CD4-positive, alpha-beta T cell (primary cell): ENCODE results near the gene ITGA2. TPM values are rescaled to one million over a fixed set of nuclear protein-coding genes. Genes with fewer than 3 reads are reported as not detected.
A peak's percentile ranks its signal among the peaks of the same experiment; 100 is the strongest.

Experiments
- ATAC-seq: fragments of 200-7000 bp; cut with Tn5 transposase; one replicate; pipeline ENCODE4 v1.10.0; 2022; ENCODE audit warnings: mild to moderate bottlenecking; ENCODE audit not compliant: poor library complexity
- CTCF ChIA-PET: fragments of 350-600 bp; sonication (Branson Sonifier 250); formaldehyde crosslinking; loops from one replicate; lab custom pipeline; 2021; ENCODE audit warnings: antibody characterized with exemption, inconsistent platforms; lab: Charles Lee
- POLR2A ChIA-PET: fragments of 350-600 bp; sonication (Branson Sonifier 250); formaldehyde crosslinking; loops from one replicate; lab custom pipeline; 2021; ENCODE audit warnings: antibody characterized with exemption, inconsistent platforms; lab: Charles Lee
- DNase-seq, 14 experiments: peaks; one replicate each; pipeline ENCODE4 v3.0.0-alpha.2; 2013 to 2020; ENCODE audit warnings: mixed read lengths in 2 of 14
- H3K27ac ChIP-seq, 2 donors: one replicate each; pipeline versions ENCODE4 v1.5.1 to v1.7.0; 2013; ENCODE audit warnings: low read length in 2 of 2, low read depth in 1 of 2, mild to moderate bottlenecking in 1 of 2
- H3K27me3 ChIP-seq, 2 experiments: 1 replicate in 1 of 2; 2 replicates in 1 of 2; pipeline versions ENCODE4 v1.6.1 to v1.7.0; 2013; ENCODE audit warnings: low read length in 2 of 2, control low read depth in 1 of 2, mild to moderate bottlenecking in 1 of 2, moderate library complexity in 1 of 2; ENCODE audit not compliant: insufficient read depth in 2 of 2, control insufficient read depth in 1 of 2
- H3K36me3 ChIP-seq: one replicate; pipeline ENCODE4 v1.6.1; 2013; ENCODE audit warnings: low read length, control low read depth; ENCODE audit not compliant: insufficient read depth
- H3K4me1 ChIP-seq: one replicate; pipeline ENCODE4 v1.6.1; 2013; ENCODE audit warnings: low read length, control low read depth; ENCODE audit not compliant: insufficient read depth
- H3K4me3 ChIP-seq: one replicate; pipeline ENCODE4 v1.5.1; 2013; ENCODE audit warnings: mild to moderate bottlenecking, low read length, moderate library complexity
- H3K9me3 ChIP-seq, 2 experiments: 1 replicate in 1 of 2; 2 replicates in 1 of 2; pipeline versions ENCODE4 v1.6.1 to v1.7.0; 2013; ENCODE audit warnings: low read length in 2 of 2, mild to moderate bottlenecking in 2 of 2, control low read depth in 1 of 2, moderate library complexity in 1 of 2; ENCODE audit not compliant: control insufficient read depth in 1 of 2, insufficient read depth in 1 of 2
- H3K27ac Mint-ChIP-seq: one replicate; pipeline ENCODE4 v1.8.0; 2020; ENCODE audit warnings: mixed read lengths
- H3K27me3 Mint-ChIP-seq: one replicate; pipeline ENCODE4 v1.8.0; 2021; ENCODE audit warnings: mixed read lengths
- H3K36me3 Mint-ChIP-seq: one replicate; pipeline ENCODE4 v1.8.0; 2021; ENCODE audit warnings: low read depth, mixed read lengths
- H3K4me1 Mint-ChIP-seq: one replicate; pipeline ENCODE4 v1.8.0; 2021; ENCODE audit warnings: low read depth, mixed read lengths
- H3K4me3 Mint-ChIP-seq: one replicate; pipeline ENCODE4 v1.8.0; 2020; ENCODE audit warnings: mild to moderate bottlenecking, mixed read lengths
- H3K9me3 Mint-ChIP-seq: one replicate; pipeline ENCODE4 v1.8.0; 2020; ENCODE audit warnings: mixed read lengths
- CTCF ChIP-seq: fragments of 200-600 bp; IDR thresholded peaks from one replicate; pipeline ENCODE4 v1.8.0; 2022; ENCODE audit warnings: antibody characterized with exemption, mild to moderate bottlenecking
- intact Hi-C, 2 experiments: fragments of 100-400 bp; cut with DNase I in 1 of 2; cut with micrococcal nuclease in 1 of 2; formaldehyde crosslinking; loops; one replicate each; pipeline versions ENCODE4 v1.15.1 to v1.9.0; 2023 to 2025; cut with DNase I, micrococcal nuclease
- total RNA-seq, 174 experiments: library from RNA in 2 of 174; stranded (reverse) in 2 of 174; gene quantifications; one replicate each; pipeline ENCODE4 v1.2.3 and lab custom pipeline; 2021 to 2026

Gene ITGA2
- total RNA-seq, 2 experiments from 2014 or later: 0.03 to 0.11 TPM

- Histone ChIP-seq H3K9me3 (no peaks in the 10 kb centered on the region), H3K4me3 (no peak overlapping the region), H3K36me3 (no peaks in the 10 kb centered on the region), H3K27me3 (no peaks in the 10 kb centered on the region), H3K27ac (no peak overlapping the region), H3K4me1 (no peaks in the 10 kb centered on the region)
- Mint-ChIP-seq H3K36me3 (no peaks in the 10 kb centered on the region), H3K4me3 (no peak overlapping the region), H3K27me3 (no peaks in the 10 kb centered on the region), H3K27ac (no peak overlapping the region), H3K9me3 (no peaks in the 10 kb centered on the region), H3K4me1 (peaks cover 10% of the 10 kb centered on the region)
- peak; percentile 100 for ATAC-seq
- intact Hi-C loops: loop anchor here (1.0 to 5.0 kb wide), 4 partner anchors 148 to 1284 kb away; no protein-coding TSS in a partner anchor
- ChIA-PET CTCF (interaction anchor here (0.5 to 2.5 kb wide), 12 partner anchors 9 to 1280 kb away, joined by 3 to 35 read pairs (median 4); no protein-coding TSS in a partner anchor), POLR2A (interaction anchor here (0.5 to 1.4 kb wide), 6 partner anchors 10 to 161 kb away, joined by 3 to 4 read pairs (median 3); partner anchors contain the start of gene MOCS2)
- peak; percentile 25 to 81 (median 40) for DNase-seq
- TF ChIP-seq CTCF: peak; percentile 75
Observed at GRCh38 chr5:52948418-52949076, 40.6 kb upstream of the ITGA2 start.

GRCh38 chr5:52950686-52951085 lies 38.5 kb upstream of the ITGA2 start:
- DNase-seq (no peak), ATAC-seq (no peak)
- POLR2A ChIA-PET: no interaction called here
- H3K9me3 Mint-ChIP-seq: no peaks in the 10 kb centered on the region
- CTCF ChIA-PET: interaction anchor here (0.9 kb wide), 1 partner anchor 1278 kb away, joined by 3 read pairs; no protein-coding TSS in a partner anchor
- H3K27ac Mint-ChIP-seq: no peak overlapping the region
- Histone ChIP-seq H3K27ac (no peak overlapping the region), H3K36me3 (no peaks in the 10 kb centered on the region), H3K27me3 (no peaks in the 10 kb centered on the region), H3K4me3 (no peak overlapping the region), H3K9me3 (no peaks in the 10 kb centered on the region), H3K4me1 (no peaks in the 10 kb centered on the region)
- peaks cover 5% of the 10 kb centered on the region for H3K4me1 Mint-ChIP-seq
- TF ChIP-seq CTCF: no peak
- H3K4me3 Mint-ChIP-seq: no peak overlapping the region
- no peaks in the 10 kb centered on the region for H3K27me3 Mint-ChIP-seq
- intact Hi-C loops: no loop called here
- no peaks in the 10 kb centered on the region for H3K36me3 Mint-ChIP-seq

- H3K36me3 Mint-ChIP-seq: no peaks in the 10 kb centered on the region
- H3K4me3 Mint-ChIP-seq: no peak overlapping the region
- H3K27ac ChIP-seq: no peak overlapping the region
- H3K4me1 ChIP-seq: no peaks in the 10 kb centered on the region
- H3K9me3 Mint-ChIP-seq: no peaks in the 10 kb centered on the region
- ChIA-PET POLR2A (no interaction called here), CTCF (interaction anchor here (1.1 kb wide), 1 partner anchor 10 kb away, joined by 3 read pairs; no protein-coding TSS in a partner anchor)
- H3K4me1 Mint-ChIP-seq: peaks cover 5% of the 10 kb centered on the region
- no peak for TF ChIP-seq CTCF
- H3K4me3 ChIP-seq: no peak overlapping the region
- no peaks in the 10 kb centered on the region for H3K27me3 ChIP-seq
- no peaks in the 10 kb centered on the region for H3K27me3 Mint-ChIP-seq
- no peak overlapping the region for H3K27ac Mint-ChIP-seq
- DNase-seq (no peak), ATAC-seq (no peak)
- intact Hi-C loops: no loop called here
- H3K36me3 ChIP-seq: no peaks in the 10 kb centered on the region
- no peaks in the 10 kb centered on the region for H3K9me3 ChIP-seq
Observed at GRCh38 chr5:52952483-52952882, 36.7 kb upstream of the ITGA2 start.
